GM12872 (cell line): ENCODE data around the gene TES.

ENCODE experiments used
- CTCF ChIP-seq: IDR thresholded peaks from 3 replicates; pipeline ENCODE4 v1.5.1; 2011; ENCODE audit warnings: low read depth, mild to moderate bottlenecking, low read length, moderate library complexity; ENCODE audit not compliant: insufficient read depth

TES gene

GRCh38 chr7:116230191-116231005 lies 20.1 kb downstream of the TES start:
- no peak for TF ChIP-seq CTCF

GRCh38 chr7:116231543-116231942 lies 21.2 kb downstream of the TES start:
- no peak for TF ChIP-seq CTCF

GRCh38 chr7:116231949-116232348 lies 21.6 kb downstream of the TES start:
- no peak for TF ChIP-seq CTCF

- no peak for TF ChIP-seq CTCF
Measured at GRCh38 chr7:116232350-116232749, 22.0 kb downstream of the TES start.

- no peak for TF ChIP-seq CTCF
Measured at GRCh38 chr7:116232920-116233319, 22.6 kb downstream of the TES start.

GRCh38 chr7:116234517-116235200 lies 24.3 kb downstream of the TES start:
- TF ChIP-seq CTCF: no peak

- TF ChIP-seq CTCF: no peak
Measured at GRCh38 chr7:116235380-116235779, 25.0 kb downstream of the TES start.
